Neural progenitor cell (in vitro differentiated cells): Measurements from ENCODE around the gene CASQ1. TPM values are rescaled to one million over a fixed set of nuclear protein-coding genes. Genes with fewer than 3 reads are reported as not detected.

Experiments used
- DNase-seq: peaks from one replicate; pipeline ENCODE4 v3.0.0-alpha.2; 2016; ENCODE audit warnings: low spot score
- H2AFZ ChIP-seq: fragments of 200-600 bp; sonication (generic); replicated peaks from 2 replicates; pipeline ENCODE4 v1.6.1; 2016; ENCODE audit warnings: antibody characterized with exemption
- H3F3A ChIP-seq: fragments of 200-600 bp; sonication (generic); 2 replicates; pipeline ENCODE4 v1.6.1; 2016; ENCODE audit warnings: antibody characterized with exemption, low read depth
- H3K27ac ChIP-seq: fragments of 200-600 bp; sonication (generic); 2 replicates; pipeline ENCODE4 v1.5.1; 2016; ENCODE audit warnings: mild to moderate bottlenecking
- H3K27me3 ChIP-seq: fragments of 200-600 bp; sonication (generic); 2 replicates; pipeline ENCODE4 v1.6.1; 2016; ENCODE audit warnings: mild to moderate bottlenecking, moderate library complexity
- H3K36me3 ChIP-seq: fragments of 200-600 bp; sonication (generic); 2 replicates; pipeline ENCODE4 v1.5.1; 2016
- H3K4me1 ChIP-seq: fragments of 200-600 bp; sonication (generic); 2 replicates; pipeline ENCODE4 v1.6.1; 2016; ENCODE audit warnings: mixed run types
- H3K4me2 ChIP-seq: fragments of 200-600 bp; sonication (generic); 2 replicates; pipeline ENCODE4 v1.6.1; 2016
- H3K4me3 ChIP-seq: fragments of 200-600 bp; sonication (generic); 2 replicates; pipeline ENCODE4 v1.5.1; 2016
- H3K79me2 ChIP-seq: fragments of 200-600 bp; sonication (generic); 2 replicates; pipeline ENCODE4 v1.6.1; 2016; ENCODE audit warnings: low read depth
- H3K9ac ChIP-seq: fragments of 200-600 bp; sonication (generic); 2 replicates; pipeline ENCODE4 v1.6.1; 2016
- H3K9me3 ChIP-seq: fragments of 200-600 bp; sonication (generic); 2 replicates; pipeline ENCODE4 v1.5.1; 2016; ENCODE audit warnings: low read depth
- H4K20me1 ChIP-seq: fragments of 200-600 bp; sonication (generic); 2 replicates; pipeline ENCODE4 v1.6.1; 2016; ENCODE audit warnings: low read depth
- H3K27ac Mint-ChIP-seq: 3 replicates; pipeline ENCODE4 v1.8.0; 2021; ENCODE audit warnings: mixed read lengths
- H3K27me3 Mint-ChIP-seq: 2 replicates; pipeline ENCODE4 v1.8.0; 2022; ENCODE audit warnings: low read depth, mild to moderate bottlenecking, inconsistent platforms, moderate library complexity, mixed read lengths; ENCODE audit not compliant: insufficient read depth
- H3K36me3 Mint-ChIP-seq: 3 replicates; pipeline ENCODE4 v1.8.0; 2021; ENCODE audit warnings: mixed read lengths
- H3K4me1 Mint-ChIP-seq: 3 replicates; pipeline ENCODE4 v1.8.0; 2021; ENCODE audit warnings: mixed read lengths
- H3K4me3 Mint-ChIP-seq: 3 replicates; pipeline ENCODE4 v1.8.0; 2021; ENCODE audit warnings: mild to moderate bottlenecking, moderate library complexity, mixed read lengths
- H3K9me3 Mint-ChIP-seq: 3 replicates; pipeline ENCODE4 v1.8.0; 2020; ENCODE audit warnings: mixed read lengths
- EZH2 ChIP-seq: fragments of 200-600 bp; sonication (generic); IDR thresholded peaks from 2 replicates; pipeline ENCODE4 v1.6.1; 2017; ENCODE audit warnings: antibody characterized with exemption, mild to moderate bottlenecking, moderate library complexity
- EZH2phosphoT487 ChIP-seq: fragments of 200-600 bp; sonication (generic); IDR thresholded peaks from 2 replicates; pipeline ENCODE4 v1.6.1; 2017; ENCODE audit warnings: antibody characterized with exemption
- total RNA-seq: library from RNA; depleted of rRNA; stranded (reverse); fragments of >200 nt; gene quantifications from 2 replicates; pipeline ENCODE4 v1.2.3, GENCODE V29; 2015; ENCODE audit warnings: low replicate concordance
- TF ChIP-seq, protein P1 (sequence below): fragments of 200-600 bp; sonication (generic); IDR thresholded peaks from 2 replicates; pipeline ENCODE4 v1.5.1; 2017; ENCODE audit warnings: antibody characterized with exemption, mild to moderate bottlenecking

CASQ1 gene
- total RNA-seq, 1 donor from 2014 or later = not detected

DNA sequence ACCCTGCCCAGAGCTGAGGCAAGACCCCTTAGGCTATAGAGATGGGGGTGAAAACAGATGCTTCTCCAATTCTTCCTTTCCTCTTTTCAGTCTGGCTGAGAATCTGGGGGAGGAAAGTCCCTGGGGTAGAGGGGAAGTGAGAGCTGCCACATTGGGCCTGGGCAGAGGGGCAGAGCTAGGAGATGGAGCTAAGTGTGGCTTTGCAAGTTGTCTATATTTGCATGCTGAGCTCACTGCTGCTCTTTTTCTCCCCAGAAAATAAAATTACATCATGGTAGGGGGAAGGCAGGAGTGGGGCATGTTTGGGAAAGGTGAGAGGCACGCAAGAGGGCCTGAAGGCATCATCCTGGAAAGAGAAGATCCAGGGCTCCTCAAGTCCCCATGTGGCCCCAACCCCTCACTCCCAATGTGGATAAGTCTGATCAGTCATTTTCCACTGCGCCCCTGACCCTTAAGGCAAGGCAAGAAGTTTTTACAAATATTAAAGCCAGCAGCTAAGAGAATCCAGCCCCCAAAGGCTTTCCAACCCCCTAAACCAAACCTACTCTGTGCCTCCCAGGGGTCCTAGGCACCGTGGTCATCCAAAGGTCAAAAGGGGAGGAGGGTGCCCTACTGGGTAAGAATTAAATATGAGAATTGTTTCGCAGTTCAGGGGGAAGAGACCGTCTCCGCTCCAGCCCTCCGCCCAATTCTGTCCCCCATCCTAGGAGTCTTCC is 14.3 kb downstream of the CASQ1 start:
- Histone ChIP-seq H3K4me3 (peak overlapping the region; percentile 79), H3K27ac (no peak overlapping the region)

DNA sequence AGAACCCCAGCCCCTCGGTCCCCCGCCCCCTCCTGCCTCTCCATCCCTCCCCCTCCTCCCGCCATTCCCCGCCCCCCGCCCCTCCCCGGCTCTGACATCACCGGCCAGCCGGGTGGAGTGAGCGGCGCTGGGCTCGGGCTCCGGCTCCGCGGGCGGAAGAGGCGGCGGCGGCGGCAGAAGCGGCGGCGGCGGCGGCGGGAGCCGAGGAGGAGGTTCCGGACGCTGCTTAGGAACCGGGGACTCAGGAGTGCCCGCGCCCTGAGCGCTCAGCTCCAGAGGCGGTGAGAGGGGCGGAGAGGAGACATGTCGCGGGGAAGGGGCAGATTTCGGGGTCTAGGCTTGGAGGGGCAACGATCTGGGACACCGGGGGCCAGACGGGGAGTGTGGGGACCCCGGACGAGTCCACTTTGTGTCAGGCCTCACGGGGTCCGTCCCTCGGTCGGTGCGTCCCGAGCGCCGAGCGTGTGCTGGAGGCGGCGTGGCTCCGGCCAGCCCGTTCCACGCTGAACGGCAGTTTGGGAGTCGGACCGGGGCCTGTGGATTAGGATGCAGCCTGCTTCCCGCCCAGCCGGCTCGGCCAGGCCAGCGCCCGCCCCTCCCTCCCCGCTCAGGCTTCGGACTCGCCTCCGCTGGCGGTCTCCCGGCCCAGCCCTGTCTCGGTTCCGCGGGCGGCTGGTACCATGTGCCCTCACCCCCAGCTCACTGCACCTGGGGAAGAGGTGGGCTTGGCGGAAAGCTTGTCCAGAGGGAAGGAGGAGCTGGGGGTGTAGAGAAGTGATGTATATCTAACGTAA is 15.1 kb downstream of the CASQ1 start, which contains the start of gene PEA15:
TSS of gene PEA15 (plus strand) at position 143 of the 794 bp plus-strand sequence. CDS start 6,161 bp downstream, outside the sequence.
- Mint-ChIP-seq H3K9me3 (no peaks in the 10 kb centered on the region), H3K27ac (peak within 1 kb of the TSS; percentile 72)

More for the DNA sequence above, 14.3 kb downstream of the CASQ1 start:
- no peaks in the 10 kb centered on the region for H3K9me3 ChIP-seq
- Mint-ChIP-seq H3K4me1 (peaks cover 49% of the 10 kb centered on the region), H3K9me3 (no peaks in the 10 kb centered on the region), H3K27me3 (peaks cover 4% of the 10 kb centered on the region), H3K4me3 (peak overlapping the region; percentile 89), H3K36me3 (peaks cover 3% of the 10 kb centered on the region), H3K27ac (peak overlapping the region; percentile 72)
- peaks cover 40% of the 10 kb centered on the region for H4K20me1 ChIP-seq
- no peaks in the 10 kb centered on the region for H3K36me3 ChIP-seq
- TF ChIP-seq EZH2 (no peak), EZH2phosphoT487 (no peak)
- TF ChIP-seq, protein P1, sequence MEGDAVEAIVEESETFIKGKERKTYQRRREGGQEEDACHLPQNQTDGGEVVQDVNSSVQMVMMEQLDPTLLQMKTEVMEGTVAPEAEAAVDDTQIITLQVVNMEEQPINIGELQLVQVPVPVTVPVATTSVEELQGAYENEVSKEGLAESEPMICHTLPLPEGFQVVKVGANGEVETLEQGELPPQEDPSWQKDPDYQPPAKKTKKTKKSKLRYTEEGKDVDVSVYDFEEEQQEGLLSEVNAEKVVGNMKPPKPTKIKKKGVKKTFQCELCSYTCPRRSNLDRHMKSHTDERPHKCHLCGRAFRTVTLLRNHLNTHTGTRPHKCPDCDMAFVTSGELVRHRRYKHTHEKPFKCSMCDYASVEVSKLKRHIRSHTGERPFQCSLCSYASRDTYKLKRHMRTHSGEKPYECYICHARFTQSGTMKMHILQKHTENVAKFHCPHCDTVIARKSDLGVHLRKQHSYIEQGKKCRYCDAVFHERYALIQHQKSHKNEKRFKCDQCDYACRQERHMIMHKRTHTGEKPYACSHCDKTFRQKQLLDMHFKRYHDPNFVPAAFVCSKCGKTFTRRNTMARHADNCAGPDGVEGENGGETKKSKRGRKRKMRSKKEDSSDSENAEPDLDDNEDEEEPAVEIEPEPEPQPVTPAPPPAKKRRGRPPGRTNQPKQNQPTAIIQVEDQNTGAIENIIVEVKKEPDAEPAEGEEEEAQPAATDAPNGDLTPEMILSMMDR = no peak
- peaks cover 36% of the 10 kb centered on the region for H3K4me1 ChIP-seq
- no peak overlapping the region for H3K9ac ChIP-seq
- peaks cover 19% of the 10 kb centered on the region for H3K79me2 ChIP-seq
- peaks cover 27% of the 10 kb centered on the region for H3F3A ChIP-seq
- no peaks in the 10 kb centered on the region for H3K27me3 ChIP-seq
- peak overlapping the region; percentile 90 for H3K4me2 ChIP-seq
- H2AFZ ChIP-seq = peak overlapping the region; percentile 79
- no peak for DNase-seq

DNA sequence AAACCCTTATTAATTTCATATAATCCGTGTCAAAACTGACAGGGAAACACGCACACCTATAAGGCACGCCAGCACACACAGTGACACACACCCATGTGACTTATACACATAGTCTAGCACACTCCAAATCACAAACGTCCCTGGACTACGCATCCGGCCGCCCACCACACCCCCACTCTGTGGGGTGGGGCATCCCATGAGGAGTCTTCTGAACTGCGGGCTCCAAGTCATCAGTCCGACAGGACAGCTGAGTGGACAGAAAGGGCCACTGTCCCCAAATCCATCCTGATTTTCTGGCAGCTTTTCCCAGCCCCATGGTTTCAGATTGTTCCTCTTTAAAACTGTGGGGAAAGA is 15.6 kb downstream of the CASQ1 start:
- no peak overlapping the region for H2AFZ ChIP-seq
- peak overlapping the region; percentile 81 for H3K9ac ChIP-seq
- Mint-ChIP-seq H3K4me3 (peak overlapping the region; percentile 89), H3K36me3 (peaks cover 7% of the 10 kb centered on the region), H3K27ac (no peak overlapping the region), H3K9me3 (no peaks in the 10 kb centered on the region), H3K4me1 (peaks cover 62% of the 10 kb centered on the region), H3K27me3 (peaks cover 4% of the 10 kb centered on the region)
- no peak overlapping the region for H3K27ac ChIP-seq
- peak overlapping the region; percentile 79 for H3K4me3 ChIP-seq
- H4K20me1 ChIP-seq = peaks cover 53% of the 10 kb centered on the region
- peaks cover 25% of the 10 kb centered on the region for H3K79me2 ChIP-seq
- peaks cover 49% of the 10 kb centered on the region for H3K4me1 ChIP-seq
- H3K36me3 ChIP-seq = no peaks in the 10 kb centered on the region
- TF ChIP-seq EZH2 = no peak
- no peak for TF ChIP-seq EZH2phosphoT487
- peak overlapping the region; percentile 90 for H3K4me2 ChIP-seq
- peak; percentile 49 for DNase-seq
- no peaks in the 10 kb centered on the region for H3K9me3 ChIP-seq
- no peaks in the 10 kb centered on the region for H3K27me3 ChIP-seq
- peaks cover 35% of the 10 kb centered on the region for H3F3A ChIP-seq

More for the DNA sequence above, 15.1 kb downstream of the CASQ1 start, which contains the start of gene PEA15:
- Histone ChIP-seq H3K79me2 (peaks cover 21% of the 10 kb centered on the region), H3K27me3 (no peaks in the 10 kb centered on the region), H2AFZ (peak within 1 kb of the TSS; percentile 82), H3K9ac (peak within 1 kb of the TSS; percentile 81), H3K4me3 (peak within 1 kb of the TSS; percentile 79), H3K4me2 (peak within 1 kb of the TSS; percentile 90), H3K36me3 (no peaks in the 10 kb centered on the region), H3F3A (peaks cover 34% of the 10 kb centered on the region), H4K20me1 (peaks cover 47% of the 10 kb centered on the region), H3K9me3 (no peaks in the 10 kb centered on the region), H3K27ac (no peak within 1 kb of the TSS), H3K4me1 (peaks cover 43% of the 10 kb centered on the region)
- TF ChIP-seq EZH2 (no peak), EZH2phosphoT487 (no peak)
- TF ChIP-seq, protein P1 = no peak
- H3K4me3 Mint-ChIP-seq = peak within 1 kb of the TSS; percentile 89
- H3K36me3 Mint-ChIP-seq = peaks cover 6% of the 10 kb centered on the region
- DNase-seq = peak; percentile 91
- peaks cover 56% of the 10 kb centered on the region for H3K4me1 Mint-ChIP-seq
- peaks cover 4% of the 10 kb centered on the region for H3K27me3 Mint-ChIP-seq
